Skeletal muscle cell (primary cell): ENCODE measurements around the gene IFNK.
"Not testable (repeated sequence)": the region's sequence is repeated elsewhere in the genome, so short reads cannot be mapped to it uniquely, and the experiment has no call there.

ENCODE experiments used
- DNase-seq: peaks from one replicate; pipeline ENCODE4 v3.0.0-alpha.2; 2010; ENCODE audit warnings: low read depth
- H3K4me3 ChIP-seq: 2 replicates; pipeline ENCODE4 v1.5.1; 2011; ENCODE audit warnings: low read depth, mild to moderate bottlenecking, control low read depth, low read length, moderate library complexity

The IFNK gene, protein sequence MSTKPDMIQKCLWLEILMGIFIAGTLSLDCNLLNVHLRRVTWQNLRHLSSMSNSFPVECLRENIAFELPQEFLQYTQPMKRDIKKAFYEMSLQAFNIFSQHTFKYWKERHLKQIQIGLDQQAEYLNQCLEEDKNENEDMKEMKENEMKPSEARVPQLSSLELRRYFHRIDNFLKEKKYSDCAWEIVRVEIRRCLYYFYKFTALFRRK

DNA sequence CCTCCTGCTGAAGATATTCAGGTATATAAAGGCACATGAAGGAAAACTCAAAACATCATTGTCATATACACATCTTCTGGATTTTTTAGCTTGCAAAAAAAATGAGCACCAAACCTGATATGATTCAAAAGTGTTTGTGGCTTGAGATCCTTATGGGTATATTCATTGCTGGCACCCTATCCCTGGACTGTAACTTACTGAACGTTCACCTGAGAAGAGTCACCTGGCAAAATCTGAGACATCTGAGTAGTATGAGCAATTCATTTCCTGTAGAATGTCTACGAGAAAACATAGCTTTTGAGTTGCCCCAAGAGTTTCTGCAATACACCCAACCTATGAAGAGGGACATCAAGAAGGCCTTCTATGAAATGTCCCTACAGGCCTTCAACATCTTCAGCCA, at the start of gene IFNK:
Gene IFNK (plus strand): TSS at position 55 of the 400 bp plus-strand sequence. CDS start 47 bp downstream, at position 102.
- H3K4me3 ChIP-seq, result no peak within 1 kb of the TSS
- no peak for DNase-seq

DNA sequence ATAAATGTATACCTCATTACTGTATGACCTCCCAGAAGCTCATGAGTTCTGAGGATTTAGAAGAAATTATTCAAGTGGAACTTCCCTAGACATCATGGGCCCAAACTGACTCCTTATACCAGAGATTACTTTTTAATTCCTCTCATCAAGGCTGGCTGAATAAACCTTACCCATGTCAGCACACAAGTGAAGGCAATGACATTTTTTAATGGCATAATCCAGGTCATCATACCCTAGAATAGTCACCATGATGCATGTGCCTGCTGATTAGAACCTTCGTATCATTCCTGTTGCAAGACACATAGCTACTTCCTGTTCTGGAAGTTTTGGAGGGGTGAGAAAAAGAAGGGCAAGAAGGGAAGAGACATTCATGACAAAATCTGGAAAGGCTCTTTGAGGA, 49.8 kb upstream of the IFNK start:
- H3K4me3 ChIP-seq, result no peak overlapping the region
- no peak for DNase-seq

DNA sequence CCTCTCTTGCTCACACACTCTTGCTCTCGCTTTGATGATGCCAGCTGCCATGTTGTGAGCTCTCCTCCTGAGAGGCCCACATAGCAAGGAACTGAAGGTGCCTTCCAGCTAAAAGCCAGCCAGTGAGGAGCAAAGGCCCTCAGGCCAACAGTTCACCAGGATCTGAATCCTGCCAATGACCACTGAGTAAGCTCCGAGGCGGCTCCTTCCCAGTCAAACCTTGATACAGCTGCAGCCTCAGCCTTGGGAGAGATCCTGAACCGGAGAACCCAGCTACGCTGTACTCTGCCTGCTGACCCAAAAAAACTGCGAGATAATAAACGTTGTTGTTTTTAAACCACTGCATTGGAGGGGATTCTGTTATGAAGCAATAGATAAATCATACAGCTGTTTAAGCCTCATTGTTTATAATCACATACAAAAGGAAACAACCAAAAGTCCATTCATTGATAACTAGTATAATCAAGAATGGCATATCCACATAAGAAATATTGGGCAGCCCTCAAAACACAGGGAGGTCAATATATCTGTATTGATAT, 49.0 kb upstream of the IFNK start:
- DNase-seq, result no peak
- no peak overlapping the region for H3K4me3 ChIP-seq

DNA sequence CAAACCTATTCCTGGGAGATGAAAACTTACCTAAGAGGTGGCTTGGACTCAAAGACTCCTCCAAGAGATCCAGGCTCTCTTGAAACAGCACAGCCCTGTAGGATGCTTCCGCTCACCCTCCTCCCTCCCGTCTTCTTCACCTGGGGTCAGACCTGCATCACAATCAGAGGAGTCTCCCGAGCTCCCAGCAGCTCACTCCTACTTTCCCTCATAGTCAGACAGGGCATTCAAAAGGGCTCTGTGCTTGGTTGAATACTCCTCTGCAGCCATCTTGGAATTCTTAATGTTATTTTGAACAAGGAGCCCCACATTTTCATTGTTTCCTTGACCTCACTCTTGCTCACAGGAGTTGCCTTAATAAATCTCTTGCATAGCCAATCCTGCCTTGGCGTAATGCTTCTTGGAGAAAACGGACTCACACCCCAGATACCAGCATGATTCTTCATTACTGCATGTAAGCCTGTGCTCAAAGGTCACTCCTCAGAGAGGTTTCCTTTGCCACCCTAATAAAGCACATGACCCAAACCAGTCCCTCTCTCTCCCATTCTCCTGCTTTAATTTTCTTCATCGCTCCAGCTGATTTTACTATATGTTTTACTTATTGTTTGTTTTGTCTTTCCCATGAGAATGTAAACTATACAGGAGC, 47.1 kb upstream of the IFNK start:
- DNase-seq, result no peak
- no peak overlapping the region for H3K4me3 ChIP-seq

DNA sequence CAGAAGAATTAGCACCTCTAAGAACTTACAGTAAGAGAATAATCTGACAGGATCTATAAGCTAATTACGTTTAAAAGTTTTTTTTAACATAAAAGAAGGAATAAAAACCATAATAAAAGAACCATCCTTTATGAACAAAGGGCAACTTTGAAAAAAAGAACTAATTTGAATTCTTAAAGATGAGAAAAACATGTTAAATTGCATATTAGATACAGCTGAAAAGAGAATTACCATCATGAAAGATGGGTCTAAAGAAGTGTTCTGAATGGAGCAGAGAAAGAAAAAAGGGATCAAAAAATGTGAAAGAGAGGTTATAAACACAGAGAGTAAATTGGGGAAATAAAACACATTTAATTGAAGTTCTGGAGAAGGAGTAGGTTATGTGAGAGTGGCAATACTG, 45.8 kb upstream of the IFNK start:
- no peak for DNase-seq
- H3K4me3 ChIP-seq, result no peak overlapping the region

DNA sequence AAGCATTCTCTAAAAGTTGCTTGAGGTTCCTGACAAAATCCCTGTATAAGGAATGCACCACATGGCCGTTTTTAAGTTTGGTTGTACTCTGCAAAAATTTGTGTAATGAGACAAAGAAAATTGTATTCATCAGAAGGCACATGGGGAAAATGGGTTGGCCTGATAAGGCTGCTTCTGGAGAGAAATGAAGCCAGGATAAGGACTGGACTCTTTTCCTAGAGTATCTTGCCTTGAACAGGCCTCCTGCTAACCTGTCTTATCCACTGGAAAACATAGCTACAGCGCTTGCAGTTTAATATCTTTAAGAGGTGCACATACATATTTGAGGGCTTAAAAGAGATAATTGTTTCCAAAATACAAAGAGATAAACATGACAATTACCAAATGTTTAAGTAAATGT, 41.4 kb upstream of the IFNK start:
- H3K4me3 ChIP-seq, result no peak overlapping the region
- no peak for DNase-seq

DNA sequence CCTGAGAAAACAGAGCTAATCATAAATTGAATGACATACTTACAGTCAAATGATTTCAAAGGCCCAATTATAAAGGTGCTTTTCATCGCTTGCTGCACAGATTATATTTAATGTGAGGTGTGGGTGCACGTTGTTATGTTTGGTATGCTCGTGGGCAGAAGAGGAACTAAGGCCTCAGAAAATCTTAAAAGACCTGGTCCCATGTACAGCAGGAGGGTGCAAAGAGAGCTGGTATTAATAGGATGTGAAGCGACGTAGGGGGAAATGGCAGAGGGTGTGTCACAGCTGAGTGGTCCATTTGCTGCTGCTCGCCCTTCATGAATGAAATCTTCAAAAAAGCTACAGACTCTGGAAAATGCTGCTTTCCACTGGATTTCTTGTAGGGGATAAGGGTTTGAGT, 40.5 kb upstream of the IFNK start:
- no peak for DNase-seq
- no peak overlapping the region for H3K4me3 ChIP-seq

DNA sequence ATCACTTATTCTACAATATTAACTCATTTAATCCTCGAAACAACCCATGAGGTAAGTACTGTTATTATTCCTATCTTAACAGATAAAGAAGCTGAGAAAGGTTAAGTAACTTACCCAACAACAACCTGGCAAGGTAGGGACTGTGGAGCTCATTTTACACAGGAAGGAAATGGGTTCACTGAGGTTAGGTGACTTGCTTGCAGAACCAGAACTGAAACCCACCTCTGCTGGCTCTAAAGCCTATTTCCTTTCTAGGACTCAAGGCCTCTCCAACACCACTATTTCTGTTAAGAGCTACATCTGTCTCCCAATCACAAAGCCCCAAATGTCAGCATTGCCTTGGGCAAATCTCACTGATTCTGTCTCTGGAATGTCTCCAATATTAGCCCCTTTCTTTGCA, 38.9 kb upstream of the IFNK start:
- H3K4me3 ChIP-seq, result no peak overlapping the region
- no peak for DNase-seq

DNA sequence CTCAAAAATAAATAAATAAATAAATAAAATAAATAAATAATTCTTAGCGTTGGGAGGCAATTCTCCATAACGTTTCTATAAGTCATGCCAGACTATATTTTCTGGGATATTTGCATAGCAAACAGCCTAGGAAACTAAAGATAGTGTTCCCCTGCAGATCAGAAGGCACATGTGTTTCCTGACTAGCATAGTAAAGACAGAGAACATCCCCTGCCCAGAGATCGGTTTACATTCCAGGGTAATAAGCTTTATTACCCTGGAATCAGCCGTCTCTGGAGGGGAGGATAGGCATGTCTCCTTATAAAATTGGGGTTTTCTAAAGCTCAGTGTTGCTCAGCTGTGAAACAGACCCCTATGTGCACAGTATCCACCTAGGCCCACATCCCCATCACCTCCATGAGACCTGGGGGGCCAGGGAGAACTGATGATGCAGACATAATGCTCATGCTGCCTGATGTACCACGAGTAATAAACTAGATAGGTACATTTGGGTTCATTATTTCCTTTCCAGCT, 36.9 kb upstream of the IFNK start:
- H3K4me3 ChIP-seq, result no peak overlapping the region
- DNase-seq, result no peak

DNA sequence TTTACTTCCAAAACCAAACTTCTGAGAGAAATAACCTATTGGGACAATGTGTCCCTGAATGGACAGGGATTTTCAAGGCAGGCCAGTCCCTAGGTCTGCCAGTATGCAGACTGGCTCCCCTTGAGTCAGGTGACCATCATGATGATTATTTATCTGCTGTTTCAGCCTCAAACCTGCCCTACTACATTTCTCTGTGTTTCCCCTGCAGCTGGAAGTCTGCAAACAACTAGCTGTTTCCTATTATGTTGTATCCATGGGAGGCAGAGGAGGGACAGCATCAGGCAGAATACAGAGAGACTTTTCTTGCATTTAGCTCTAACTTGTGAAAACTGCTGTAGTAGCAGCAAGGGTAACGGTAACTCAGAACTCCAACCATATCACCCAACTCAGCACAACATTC, 36.2 kb upstream of the IFNK start:
- DNase-seq, result no peak

DNA sequence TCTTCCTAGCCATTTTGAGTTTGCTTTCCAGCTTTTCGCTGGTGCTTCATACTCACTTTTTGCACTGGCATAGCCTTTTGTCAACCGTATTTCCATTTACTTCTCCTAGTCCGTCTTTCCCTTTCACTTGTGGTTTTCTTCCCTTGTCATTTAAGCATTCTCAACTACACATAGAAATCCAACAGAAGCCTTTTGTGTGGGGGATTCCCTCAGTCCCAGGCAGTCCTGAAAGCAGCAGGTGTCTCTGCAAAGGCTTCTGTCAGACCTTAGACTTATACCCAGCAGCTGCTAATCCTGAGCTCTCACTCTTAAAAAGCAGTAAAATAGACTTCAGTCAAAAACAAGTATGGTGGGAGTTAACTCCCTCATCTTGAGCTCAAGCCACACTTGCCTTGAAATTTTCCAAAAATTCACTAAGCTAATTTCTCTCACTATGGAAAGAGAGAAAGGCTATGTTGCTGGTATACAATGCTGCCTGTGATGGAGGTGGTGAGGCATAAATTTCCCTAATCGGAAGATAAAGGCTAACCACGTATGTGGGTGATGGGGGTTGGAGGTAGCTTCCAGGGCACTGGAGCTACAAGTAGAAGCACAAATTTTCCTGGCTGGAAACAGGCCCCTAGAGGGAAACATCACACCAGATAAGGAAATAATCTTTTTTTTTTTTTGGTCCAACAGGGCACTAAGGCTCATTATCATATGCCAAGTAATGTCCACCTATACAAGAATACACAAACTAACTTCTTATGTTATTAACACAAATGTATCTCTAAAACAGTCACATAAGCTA, 34.8 kb upstream of the IFNK start:
- no peak for DNase-seq

More for the DNA sequence above, 36.2 kb upstream of the IFNK start:
- H3K4me3 ChIP-seq, result no peak overlapping the region

DNA sequence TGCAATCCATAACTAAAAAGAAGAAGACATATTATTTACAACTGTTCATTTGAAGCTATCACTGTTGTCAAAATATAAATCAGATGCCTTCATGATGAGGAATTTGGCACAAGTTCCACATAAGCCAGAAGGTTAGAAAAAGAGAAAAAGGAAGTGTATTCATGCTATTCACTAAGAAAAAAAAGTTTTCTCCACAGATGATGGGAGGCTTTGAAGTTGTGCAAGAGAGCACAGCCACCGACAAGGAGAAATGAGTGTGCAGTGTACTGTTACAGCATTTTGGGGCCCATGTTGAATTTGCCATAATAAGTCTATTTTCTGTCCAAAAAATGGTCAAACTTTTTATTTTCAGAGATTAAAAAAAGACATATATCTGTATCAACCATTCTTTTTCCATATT, 32.9 kb upstream of the IFNK start:
- DNase-seq, result peak; percentile 15
- no peak overlapping the region for H3K4me3 ChIP-seq

More for the DNA sequence above, 34.8 kb upstream of the IFNK start:
- no peak overlapping the region for H3K4me3 ChIP-seq

DNA sequence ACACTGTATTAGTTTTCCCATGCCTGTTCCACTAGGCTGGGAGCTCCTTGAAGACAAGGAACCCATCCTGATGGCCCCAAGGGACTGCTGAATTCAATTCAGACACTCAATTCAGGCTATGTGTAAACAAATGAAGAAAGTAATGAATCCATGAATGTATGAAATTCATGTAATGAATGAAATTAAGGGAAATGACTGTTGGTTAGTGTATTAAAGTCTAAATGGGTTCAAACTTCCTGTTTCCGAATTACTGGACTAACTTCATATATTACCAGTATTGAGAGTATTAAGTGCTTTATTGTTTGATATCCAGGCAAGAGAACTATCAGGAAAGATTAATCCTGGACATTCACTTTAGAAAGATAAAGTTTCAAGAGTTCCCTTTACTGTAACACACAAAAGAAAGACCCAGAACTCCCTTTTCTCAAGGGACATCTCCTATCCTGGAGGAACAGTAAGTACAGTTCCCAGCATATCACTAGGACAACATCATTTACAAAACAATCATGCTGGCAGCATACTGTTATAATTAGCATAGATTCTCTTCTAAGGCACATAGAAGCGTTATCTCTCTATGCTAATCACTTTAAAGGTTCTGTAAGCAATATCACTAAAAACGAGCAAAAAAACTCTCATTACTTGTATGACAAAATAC, 28.5 kb upstream of the IFNK start:
- H3K4me3 ChIP-seq, result no peak overlapping the region
- DNase-seq, result no peak

DNA sequence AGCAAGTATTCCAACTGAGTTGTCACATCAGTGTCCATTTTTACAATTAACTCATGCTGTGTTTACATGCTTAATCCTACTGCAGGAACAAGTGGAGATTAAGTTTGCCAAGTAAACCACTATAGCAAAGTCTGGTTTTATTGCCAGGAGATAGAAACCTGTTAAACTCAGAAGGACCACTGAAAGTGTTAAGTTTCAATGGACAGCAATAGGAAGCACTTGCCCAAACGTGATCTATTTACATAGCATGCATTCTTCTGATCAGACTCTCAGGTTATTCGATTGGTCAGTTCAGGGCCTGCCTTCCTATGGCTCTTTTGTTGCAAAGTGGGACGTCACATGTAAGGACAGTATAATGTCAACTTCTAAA, 28.0 kb upstream of the IFNK start:
- H3K4me3 ChIP-seq, result no peak overlapping the region

DNA sequence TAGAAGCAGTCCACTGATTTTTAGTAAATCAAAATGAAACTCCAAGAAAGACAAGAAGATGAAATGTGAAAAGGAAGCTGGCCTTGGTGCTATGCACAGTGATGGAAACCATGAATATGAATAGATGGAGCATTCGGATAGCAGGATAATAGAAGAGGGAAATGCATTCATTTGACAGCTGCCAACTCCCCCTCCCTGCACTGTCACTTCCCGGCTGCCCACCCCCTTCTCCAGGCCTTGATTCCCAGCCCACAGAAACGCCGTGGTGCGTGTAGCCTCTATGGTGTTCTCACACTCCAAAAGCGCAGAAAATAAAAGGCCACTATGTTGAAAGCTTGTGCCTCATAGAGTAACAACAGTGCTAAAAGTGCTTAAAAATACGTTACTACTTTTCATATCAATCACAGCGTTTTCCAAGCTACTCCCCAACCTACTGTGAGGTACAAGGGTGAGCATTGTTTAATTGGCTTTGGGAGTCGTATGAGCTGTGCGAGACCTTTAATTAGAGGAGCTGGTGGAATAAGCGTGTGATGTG, 26.1 kb upstream of the IFNK start:
- no peak overlapping the region for H3K4me3 ChIP-seq
- no peak for DNase-seq

More for the DNA sequence above, 28.0 kb upstream of the IFNK start:
- no peak for DNase-seq

DNA sequence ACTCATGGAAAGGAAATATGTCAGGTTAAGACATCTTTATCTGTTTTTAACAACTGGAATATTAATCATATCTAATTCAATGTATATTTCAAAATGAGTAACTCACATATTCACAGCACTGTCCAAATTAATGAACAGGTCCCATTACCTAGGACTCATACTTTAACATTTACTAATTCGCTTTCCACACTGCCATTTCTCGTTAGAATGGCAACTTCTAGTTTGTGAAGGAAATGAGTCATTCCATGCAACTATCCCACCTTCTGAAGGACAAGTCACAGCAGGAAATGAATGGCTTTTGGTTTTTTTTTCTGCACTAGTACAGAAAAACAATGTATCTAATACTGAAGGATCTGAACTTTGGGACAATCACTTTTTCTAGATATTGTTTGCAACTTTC, 24.6 kb upstream of the IFNK start:
- H3K4me3 ChIP-seq, result no peak overlapping the region
- DNase-seq, result peak; percentile 8

DNA sequence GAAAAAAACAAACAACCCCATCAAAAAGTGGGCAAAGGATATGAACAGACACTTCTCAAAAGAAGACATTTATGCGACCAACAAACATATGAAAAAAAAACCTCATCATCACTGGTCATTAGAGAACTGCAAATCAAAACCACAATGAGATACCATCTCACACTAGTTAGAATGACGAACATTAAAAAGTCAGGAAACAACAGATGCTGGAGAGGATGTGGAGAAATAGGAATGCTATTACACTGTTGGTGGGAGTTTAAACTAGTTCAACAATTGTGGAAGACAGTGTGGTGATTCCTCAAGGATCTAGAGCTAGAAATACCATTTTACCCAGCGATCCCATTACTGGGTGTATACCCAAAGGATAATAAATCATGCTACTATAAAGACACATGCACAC, 23.2 kb upstream of the IFNK start:
- H3K4me3 ChIP-seq, DNase-seq: not testable (repeated sequence)

DNA sequence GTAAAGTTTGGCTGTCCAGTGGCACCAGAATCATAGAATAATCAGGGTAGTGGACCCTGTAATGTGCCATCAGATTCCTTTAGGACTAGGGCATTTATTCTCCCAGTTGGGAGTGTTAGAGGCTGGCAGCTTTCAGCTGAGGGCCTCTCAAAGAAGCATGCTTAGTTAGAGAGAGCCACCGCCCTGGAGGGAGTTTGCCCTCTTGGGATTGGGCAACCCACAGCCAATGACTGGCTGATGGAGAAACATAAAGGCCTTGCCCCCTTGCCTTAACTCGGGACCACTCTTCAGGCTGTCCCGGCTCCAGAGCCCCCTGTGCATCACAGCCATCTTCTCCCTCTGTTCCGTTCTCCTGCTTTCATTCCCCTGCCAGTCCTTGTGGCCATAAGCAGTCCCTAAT, 20.5 kb upstream of the IFNK start:
- DNase-seq, result no peak

DNA sequence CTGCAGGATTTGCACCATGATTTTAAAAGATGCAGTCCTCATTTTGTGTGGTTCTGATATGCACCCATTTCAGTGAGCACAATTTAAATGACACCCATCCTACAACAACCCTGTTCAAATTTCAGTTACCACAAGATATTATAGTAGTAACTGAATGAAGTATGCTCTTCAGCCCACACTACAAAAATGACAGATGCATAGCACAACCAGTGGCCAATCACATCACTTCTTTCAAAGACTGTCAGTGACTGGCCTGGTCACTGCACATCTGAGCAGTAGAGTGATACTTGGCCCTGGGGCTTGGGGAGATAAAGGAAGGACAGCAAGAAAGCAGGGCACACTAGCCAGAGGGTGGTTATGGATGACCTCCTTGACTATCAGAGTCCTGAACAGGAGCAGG, 19.8 kb upstream of the IFNK start:
- no peak overlapping the region for H3K4me3 ChIP-seq
- DNase-seq, result no peak

More for the DNA sequence above, 20.5 kb upstream of the IFNK start:
- no peak overlapping the region for H3K4me3 ChIP-seq
